A549 treated with ZK216348 at 1 μM for 4 hours (cell line): Measurements from ENCODE around the gene CLIP1. TPM values are rescaled to one million over a fixed set of nuclear protein-coding genes. Genes with fewer than 3 reads are reported as not detected.

ENCODE experiments used
- total RNA-seq: library from RNA; stranded (reverse); fragments of 200-300 nt; extraction: Qiagen RNA extraction; gene quantifications from 5 replicates; pipeline ENCODE4 v1.2.3, GENCODE V29; 2022; ENCODE audit warnings: low read depth

The CLIP1 gene
- total RNA-seq, result 35.8 to 51.2 TPM (median 44.4 TPM) in 5 replicates

GRCh38 chr12:122421821-122422729 is at the start of gene CLIP1:
Gene CLIP1 (minus strand): TSS chr12:122422669. CDS start chr12:122380452, 42,217 bp downstream.

GRCh38 chr12:122266230-122266901 is 156.1 kb downstream of the CLIP1 start, which contains the start of gene VPS33A:
Gene VPS33A (minus strand): TSS chr12:122266494. CDS start chr12:122266408, 86 bp downstream.

GRCh38 chr12:122225683-122226365 is 196.6 kb downstream of the CLIP1 start, which contains the start of gene DIABLO:
Gene DIABLO (minus strand): TSS chr12:122226052. CDS start chr12:122226014, 38 bp downstream.

Other genes with a start within 250 kb of the CLIP1 start
- not detected in 5 replicates for gene IL31, start 248.4 kb downstream of the CLIP1 start, total RNA-seq
- gene LRRC43, start 239.5 kb downstream of the CLIP1 start, total RNA-seq, result 0.16 TPM in 1 of 5 replicates, not detected in the others
- gene B3GNT4, start 219.0 kb downstream of the CLIP1 start, total RNA-seq, result 0.59 to 1.7 TPM (median 0.70 TPM) in 5 replicates
- gene DIABLO, start 196.6 kb downstream of the CLIP1 start, total RNA-seq, result 68.5 to 79.1 TPM (median 72.0 TPM) in 5 replicates
- 16.2 to 24.0 TPM (median 19.3 TPM) in 5 replicates for gene VPS33A, start 156.2 kb downstream of the CLIP1 start, total RNA-seq
- 19.8 to 26.4 TPM (median 24.6 TPM) in 5 replicates for gene ZCCHC8, start 78.3 kb upstream of the CLIP1 start, total RNA-seq
- gene RSRC2, start 104.3 kb upstream of the CLIP1 start, total RNA-seq, result 49.0 to 105 TPM (median 54.8 TPM) in 5 replicates
- gene KNTC1, start 104.6 kb upstream of the CLIP1 start, total RNA-seq, result 21.2 to 24.4 TPM (median 22.5 TPM) in 5 replicates